Endothelial cell of umbilical vein (primary cell): ENCODE results near the gene C1orf185.

ENCODE experiments used
- EZH2 ChIP-seq: IDR thresholded peaks from 2 replicates; pipeline ENCODE4 v1.6.1; 2012; ENCODE audit warnings: borderline replicate concordance, low read depth, mild to moderate bottlenecking, moderate library complexity, low read length, inconsistent platforms; ENCODE audit not compliant: severe bottlenecking
- JUN ChIP-seq: IDR thresholded peaks from 2 replicates; pipeline ENCODE4 v1.6.1; 2011; ENCODE audit warnings: borderline replicate concordance, low read depth; ENCODE audit not compliant: insufficient read length, insufficient read depth
- POLR2A ChIP-seq: IDR thresholded peaks from 2 replicates; pipeline ENCODE4 v1.6.1; 2012; ENCODE audit warnings: low read depth, mild to moderate bottlenecking, control low read depth, low read length
- POLR2AphosphoS5 ChIP-seq: IDR thresholded peaks from 2 replicates; pipeline ENCODE4 v1.6.1; 2012; ENCODE audit warnings: low read depth, mild to moderate bottlenecking, control low read depth, low read length, moderate library complexity; ENCODE audit not compliant: insufficient read depth
- TF ChIP-seq, protein P1 (sequence below), 2 donors: IDR thresholded peaks; 1 replicate in 1 of 2; 2 replicates in 1 of 2; pipeline ENCODE4 v1.5.1; 2011; ENCODE audit warnings: low read length in 2 of 2, mild to moderate bottlenecking in 2 of 2, moderate library complexity in 2 of 2, control low read depth in 1 of 2, inconsistent platforms in 1 of 2, low read depth in 1 of 2; ENCODE audit not compliant: insufficient read depth in 1 of 2; ENCODE audit errors: extremely low read depth in 1 of 2
- TF ChIP-seq, protein P2 (sequence below): IDR thresholded peaks from 2 replicates; pipeline ENCODE4 v1.6.1; 2011; ENCODE audit not compliant: insufficient read depth, insufficient read length

DNA sequence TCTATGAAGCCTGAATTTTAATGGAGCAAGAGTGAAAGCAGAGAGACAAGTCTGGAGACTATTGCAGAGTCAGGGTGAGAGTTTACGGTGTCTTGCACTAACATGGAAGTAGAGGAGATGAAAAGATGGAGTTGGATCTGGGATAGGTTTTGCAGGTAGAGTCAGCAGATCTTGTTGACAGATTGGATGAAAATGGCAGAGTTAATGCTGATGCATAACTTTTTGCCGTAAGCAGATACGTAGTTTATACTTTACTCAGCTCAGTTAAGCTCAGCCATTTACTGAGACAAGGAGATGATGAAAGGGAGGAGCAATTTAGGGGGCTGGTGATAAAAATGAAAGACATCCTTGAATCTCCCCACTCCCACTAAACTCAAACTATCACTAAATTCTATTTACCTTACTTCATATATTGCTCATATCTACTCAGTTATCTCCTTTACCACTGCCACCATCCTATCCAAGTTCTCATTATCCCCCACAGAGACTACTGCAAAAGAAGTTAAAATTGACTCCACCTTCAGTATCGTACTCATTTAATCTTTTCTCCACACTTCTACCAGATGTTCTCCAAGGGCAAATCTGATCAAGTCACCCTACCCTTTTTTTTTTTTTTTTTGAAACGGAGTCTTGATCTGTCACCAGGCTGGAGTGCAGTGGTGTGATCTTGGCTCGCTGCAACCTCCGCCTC is 13.8 kb downstream of the C1orf185 start:
- TF ChIP-seq POLR2A (no peak), EZH2 (no peak), JUN (no peak), POLR2AphosphoS5 (no peak)
- TF ChIP-seq, protein P1, sequence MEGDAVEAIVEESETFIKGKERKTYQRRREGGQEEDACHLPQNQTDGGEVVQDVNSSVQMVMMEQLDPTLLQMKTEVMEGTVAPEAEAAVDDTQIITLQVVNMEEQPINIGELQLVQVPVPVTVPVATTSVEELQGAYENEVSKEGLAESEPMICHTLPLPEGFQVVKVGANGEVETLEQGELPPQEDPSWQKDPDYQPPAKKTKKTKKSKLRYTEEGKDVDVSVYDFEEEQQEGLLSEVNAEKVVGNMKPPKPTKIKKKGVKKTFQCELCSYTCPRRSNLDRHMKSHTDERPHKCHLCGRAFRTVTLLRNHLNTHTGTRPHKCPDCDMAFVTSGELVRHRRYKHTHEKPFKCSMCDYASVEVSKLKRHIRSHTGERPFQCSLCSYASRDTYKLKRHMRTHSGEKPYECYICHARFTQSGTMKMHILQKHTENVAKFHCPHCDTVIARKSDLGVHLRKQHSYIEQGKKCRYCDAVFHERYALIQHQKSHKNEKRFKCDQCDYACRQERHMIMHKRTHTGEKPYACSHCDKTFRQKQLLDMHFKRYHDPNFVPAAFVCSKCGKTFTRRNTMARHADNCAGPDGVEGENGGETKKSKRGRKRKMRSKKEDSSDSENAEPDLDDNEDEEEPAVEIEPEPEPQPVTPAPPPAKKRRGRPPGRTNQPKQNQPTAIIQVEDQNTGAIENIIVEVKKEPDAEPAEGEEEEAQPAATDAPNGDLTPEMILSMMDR (IDR thresholded peaks at IDR 0.05; ENCODE audit: extremely low read depth in 1 of 2, insufficient read depth in 1 of 2, low read depth in 1 of 2, low read length in 2 of 2), result no peak
- TF ChIP-seq, protein P2, sequence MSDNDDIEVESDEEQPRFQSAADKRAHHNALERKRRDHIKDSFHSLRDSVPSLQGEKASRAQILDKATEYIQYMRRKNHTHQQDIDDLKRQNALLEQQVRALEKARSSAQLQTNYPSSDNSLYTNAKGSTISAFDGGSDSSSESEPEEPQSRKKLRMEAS, result no peak
